NCI-H2196 treated with DMSO at 0.1 percent for 48 hours (cell line): ENCODE measurements around the gene ZSCAN10.

ENCODE experiments used
- DNase-seq: peaks from one replicate; lab custom pipeline; 2025; ENCODE audit not compliant: unreplicated experiment; lab: John Stamatoyannopoulos, UW

Gene ZSCAN10

DNA sequence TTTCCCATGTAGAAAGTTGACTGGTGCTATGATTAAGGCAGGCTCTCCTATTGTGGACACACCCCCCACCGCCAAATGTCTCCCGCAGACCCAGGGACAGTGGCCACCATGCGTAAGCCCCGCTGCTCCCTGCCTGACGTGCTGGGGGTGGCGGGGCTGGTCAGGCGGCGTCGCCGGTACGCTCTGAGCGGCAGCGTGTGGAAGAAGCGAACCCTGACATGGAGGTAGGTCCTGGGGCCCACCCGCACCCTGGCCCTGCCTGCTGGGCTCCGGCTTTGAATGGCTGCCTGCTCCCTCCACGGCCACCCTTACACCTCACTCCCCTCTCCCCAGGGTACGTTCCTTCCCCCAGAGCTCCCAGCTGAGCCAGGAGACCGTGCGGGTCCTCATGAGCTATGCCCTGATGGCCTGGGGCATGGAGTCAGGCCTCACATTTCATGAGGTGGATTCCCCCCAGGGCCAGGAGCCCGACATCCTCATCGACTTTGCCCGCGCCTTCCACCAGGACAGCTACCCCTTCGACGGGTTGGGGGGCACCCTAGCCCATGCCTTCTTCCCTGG is 49.1 kb downstream of the ZSCAN10 start:
- no peak for DNase-seq

DNA sequence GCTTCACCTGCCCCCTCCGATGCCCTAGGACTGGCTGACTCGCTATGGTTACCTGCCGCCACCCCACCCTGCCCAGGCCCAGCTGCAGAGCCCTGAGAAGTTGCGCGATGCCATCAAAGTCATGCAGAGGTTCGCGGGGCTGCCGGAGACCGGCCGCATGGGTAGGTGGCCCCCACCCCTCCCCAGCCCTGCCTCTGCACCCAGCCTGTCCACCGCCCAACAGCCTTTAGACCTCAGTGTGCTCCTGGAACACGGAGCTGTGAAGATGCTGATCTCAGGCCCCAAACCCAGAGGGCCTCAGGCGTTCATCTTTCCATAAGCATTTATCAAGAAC is 51.7 kb downstream of the ZSCAN10 start:
- no peak for DNase-seq

DNA sequence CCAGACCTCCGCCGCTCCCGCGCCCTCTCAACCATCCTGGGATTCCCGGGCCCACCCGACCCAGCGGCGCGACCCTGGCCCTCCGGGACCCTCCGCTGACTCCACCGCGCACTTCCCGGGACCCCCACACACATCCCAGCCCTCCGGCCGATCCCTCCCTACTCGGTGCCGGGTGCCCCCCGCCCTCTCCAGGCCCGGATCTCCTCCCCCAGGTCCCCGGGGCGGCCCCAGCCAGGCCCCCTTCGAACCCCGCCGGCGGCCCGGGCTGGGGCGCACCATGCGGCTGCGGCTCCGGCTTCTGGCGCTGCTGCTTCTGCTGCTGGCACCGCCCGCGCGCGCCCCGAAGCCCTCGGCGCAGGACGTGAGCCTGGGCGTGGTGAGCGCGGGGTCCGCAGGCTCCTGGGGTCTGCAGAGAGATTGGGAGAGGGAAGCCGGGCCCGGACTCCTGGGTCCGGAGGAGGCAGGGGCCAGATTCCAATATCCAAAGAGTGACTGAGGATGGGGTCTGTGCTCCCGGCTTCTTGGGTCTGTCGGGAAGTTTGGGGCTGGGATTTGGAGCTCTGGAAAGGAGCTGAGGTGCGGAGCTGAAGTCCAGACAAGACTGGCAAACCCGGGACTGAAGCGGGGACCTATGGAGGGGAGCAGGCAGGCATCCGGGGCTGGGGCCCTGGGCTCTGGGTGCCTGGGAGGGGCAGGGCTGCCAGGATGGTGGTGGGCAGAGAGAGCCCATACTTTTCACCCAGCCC is 52.3 kb downstream of the ZSCAN10 start:
- DNase-seq: no peak

DNA sequence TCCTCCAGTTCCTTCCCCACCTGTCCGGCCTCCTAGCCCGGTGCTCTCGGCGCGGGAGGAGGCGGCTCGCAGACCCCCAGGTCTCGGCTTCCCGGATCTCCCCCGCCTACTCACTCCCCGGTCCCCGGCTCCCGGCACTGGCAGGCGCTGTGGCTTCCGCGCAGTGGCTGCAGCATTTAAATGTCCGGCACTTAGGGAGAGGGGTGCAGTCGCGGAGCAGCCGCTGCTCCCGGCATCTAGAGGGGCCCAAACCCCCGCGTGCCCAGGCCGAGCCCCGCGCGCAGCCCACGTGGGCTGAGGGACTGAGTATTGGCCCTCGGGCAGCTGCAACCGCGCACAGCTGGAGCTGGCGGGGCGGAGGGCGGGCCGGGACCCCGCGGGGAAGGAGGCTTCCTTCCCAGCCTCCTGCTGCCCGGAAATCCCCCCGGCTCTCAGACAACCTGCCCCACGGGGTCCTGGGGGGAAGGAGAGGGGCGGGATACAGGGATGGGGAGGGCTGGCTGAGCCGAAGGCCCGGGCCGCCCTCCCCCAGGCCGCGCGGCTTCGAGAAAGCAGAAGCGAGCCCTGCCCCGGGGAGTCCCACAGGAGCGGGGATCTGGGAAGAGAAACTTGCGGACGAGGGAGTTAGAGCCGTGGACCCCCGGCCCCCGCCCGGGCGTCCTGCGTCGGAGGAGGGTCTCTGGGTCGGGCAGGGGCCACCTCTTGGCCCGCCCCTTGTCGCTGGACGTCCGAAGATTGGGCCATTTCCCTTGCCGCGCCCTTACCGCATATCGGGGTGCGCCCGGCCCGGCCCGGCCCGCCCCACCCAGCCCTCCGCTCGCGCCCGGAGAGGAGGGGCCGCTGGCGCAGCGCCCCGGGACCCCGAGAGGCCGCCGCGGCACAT is 53.1 kb downstream of the ZSCAN10 start, which contains the start of gene MMP25:
Gene MMP25, plus strand, starts transcription at position 804 of the 883 bp plus-strand sequence. CDS start 357 bp downstream, outside the sequence.
- no peak for DNase-seq

DNA sequence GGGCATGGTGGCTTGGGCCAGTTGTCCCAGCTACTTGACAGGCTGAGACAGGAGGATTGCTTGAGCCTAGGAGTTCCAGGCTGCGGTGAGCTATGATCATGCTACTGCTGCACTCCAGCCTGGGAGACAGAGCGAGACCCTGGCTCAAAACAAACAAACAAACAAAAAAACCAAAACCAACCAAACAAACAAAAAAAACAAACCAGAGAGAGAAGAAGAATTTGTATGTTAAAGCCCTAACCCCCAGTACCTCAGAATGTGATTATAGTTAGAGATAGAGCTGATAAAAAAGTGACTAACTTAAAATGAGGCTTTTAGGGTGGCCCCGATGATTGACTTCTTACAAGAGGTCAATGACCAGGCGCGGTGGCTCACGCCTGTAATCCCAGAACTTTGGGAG is 54.4 kb downstream of the ZSCAN10 start:
- DNase-seq: no peak

DNA sequence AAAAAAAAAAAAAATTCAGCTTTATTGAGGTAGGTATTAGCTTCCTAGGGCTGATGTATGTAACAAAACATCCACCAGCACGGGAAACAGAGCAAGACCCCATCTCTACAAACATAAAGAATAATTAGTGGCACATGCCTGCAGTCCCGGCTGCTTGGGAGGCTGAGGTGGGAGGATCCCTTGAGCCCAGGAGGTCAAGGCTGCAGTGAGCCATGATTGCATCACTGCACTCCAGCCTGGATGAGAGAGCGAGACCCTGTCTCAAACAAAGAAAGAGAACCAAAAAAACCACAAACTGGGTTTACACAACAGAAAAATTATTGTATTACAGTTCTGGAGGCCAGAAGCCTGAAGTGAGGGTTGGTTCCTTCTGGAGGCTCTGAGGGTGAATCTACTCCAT is 56.7 kb downstream of the ZSCAN10 start:
- no peak for DNase-seq

DNA sequence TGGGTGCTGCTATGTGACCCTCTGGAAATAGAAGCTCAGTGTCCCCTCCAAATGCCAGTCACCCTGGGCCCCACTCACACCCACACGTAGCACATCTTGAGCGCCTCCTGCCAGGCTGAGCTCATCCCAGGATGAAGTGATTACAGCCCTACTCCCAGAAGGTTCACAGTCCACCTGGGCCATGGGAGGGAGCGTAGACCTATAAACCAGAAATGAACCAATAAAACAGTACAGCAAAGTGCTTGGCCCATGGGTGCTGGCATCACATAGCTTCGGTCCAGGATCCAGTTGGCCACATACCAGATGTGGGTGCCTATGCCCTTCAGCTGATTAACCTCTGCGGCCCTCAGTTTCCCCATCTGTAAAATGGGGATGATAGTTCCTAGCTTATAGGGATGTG is 60.2 kb downstream of the ZSCAN10 start:
- DNase-seq: no peak
